ENCODE measurements around the gene RBCK1.

DNA sequence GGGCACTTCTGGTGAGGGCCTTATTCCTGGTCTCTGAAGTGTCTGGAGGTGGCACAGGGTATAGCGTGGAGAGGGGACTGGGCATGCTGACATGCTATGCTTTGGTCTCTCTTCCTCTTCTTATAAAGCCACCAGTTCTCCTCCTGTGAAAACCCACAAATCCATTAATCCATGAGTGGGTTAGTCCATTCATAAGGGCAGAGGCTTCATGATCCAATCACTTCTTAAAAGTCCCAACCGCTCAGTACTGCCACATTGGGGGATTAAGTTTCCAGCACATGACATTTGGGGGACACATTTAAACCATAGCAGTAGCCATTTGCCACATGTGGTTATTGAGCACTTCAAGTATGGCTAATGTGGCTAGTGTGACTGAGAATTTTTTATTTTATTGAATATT is 31.3 kb upstream of the RBCK1 start:
- TF ChIP-seq, protein P1, sequence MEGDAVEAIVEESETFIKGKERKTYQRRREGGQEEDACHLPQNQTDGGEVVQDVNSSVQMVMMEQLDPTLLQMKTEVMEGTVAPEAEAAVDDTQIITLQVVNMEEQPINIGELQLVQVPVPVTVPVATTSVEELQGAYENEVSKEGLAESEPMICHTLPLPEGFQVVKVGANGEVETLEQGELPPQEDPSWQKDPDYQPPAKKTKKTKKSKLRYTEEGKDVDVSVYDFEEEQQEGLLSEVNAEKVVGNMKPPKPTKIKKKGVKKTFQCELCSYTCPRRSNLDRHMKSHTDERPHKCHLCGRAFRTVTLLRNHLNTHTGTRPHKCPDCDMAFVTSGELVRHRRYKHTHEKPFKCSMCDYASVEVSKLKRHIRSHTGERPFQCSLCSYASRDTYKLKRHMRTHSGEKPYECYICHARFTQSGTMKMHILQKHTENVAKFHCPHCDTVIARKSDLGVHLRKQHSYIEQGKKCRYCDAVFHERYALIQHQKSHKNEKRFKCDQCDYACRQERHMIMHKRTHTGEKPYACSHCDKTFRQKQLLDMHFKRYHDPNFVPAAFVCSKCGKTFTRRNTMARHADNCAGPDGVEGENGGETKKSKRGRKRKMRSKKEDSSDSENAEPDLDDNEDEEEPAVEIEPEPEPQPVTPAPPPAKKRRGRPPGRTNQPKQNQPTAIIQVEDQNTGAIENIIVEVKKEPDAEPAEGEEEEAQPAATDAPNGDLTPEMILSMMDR (IDR thresholded peaks at IDR 0.05; ENCODE audit: low read length), result no peak
- TF ChIP-seq EZH2 (IDR thresholded peaks at IDR 0.05; ENCODE audit: borderline replicate concordance, low read length), result no peak
